Liver (tissue), 9 donors: ENCODE results near the gene PACSIN2. TPM values are rescaled to one million over a fixed set of nuclear protein-coding genes. Genes with fewer than 3 reads are reported as not detected.

Experiments used
- DNase-seq: peaks from one replicate; pipeline ENCODE4 v3.0.0-alpha.2; 2017; ENCODE audit warnings: low spot score
- H3K27ac ChIP-seq, 2 donors: one replicate each; pipeline ENCODE4 v1.7.0; 2013; ENCODE audit warnings: inconsistent platforms in 2 of 2, low read length in 2 of 2, control low read depth in 1 of 2, low read depth in 1 of 2, mild to moderate bottlenecking in 1 of 2
- H3K27me3 ChIP-seq, 4 donors: one replicate each; pipeline versions ENCODE4 v1.6.1 to v1.7.0; 2013; ENCODE audit warnings: low read length in 3 of 4, inconsistent platforms in 1 of 4, mild to moderate bottlenecking in 1 of 4, moderate library complexity in 1 of 4; ENCODE audit not compliant: control insufficient read depth in 4 of 4, insufficient read depth in 4 of 4
- H3K36me3 ChIP-seq, 4 donors: one replicate each; pipeline versions ENCODE4 v1.6.1 to v1.7.0; 2013; ENCODE audit warnings: low read length in 3 of 4, mild to moderate bottlenecking in 3 of 4, low read depth in 1 of 4, moderate library complexity in 1 of 4; ENCODE audit not compliant: control insufficient read depth in 4 of 4, insufficient read depth in 3 of 4
- H3K4me1 ChIP-seq, 4 donors: one replicate each; pipeline versions ENCODE4 v1.6.1 to v1.7.0; 2013; ENCODE audit warnings: low read length in 3 of 4, mild to moderate bottlenecking in 3 of 4, moderate library complexity in 1 of 4; ENCODE audit not compliant: control insufficient read depth in 4 of 4, insufficient read depth in 4 of 4
- H3K4me3 ChIP-seq, 3 donors: one replicate each; pipeline versions ENCODE4 v1.6.1 to v1.7.0; 2013; ENCODE audit warnings: low read length in 3 of 3, control low read depth in 1 of 3, low read depth in 1 of 3, mild to moderate bottlenecking in 1 of 3
- H3K9ac ChIP-seq, 2 donors: one replicate each; pipeline ENCODE4 v1.7.0; 2013; ENCODE audit warnings: low read length in 2 of 2, mild to moderate bottlenecking in 2 of 2, moderate library complexity in 2 of 2, control low read depth in 1 of 2, low read depth in 1 of 2
- H3K9me3 ChIP-seq, 4 donors: one replicate each; pipeline versions ENCODE4 v1.6.1 to v1.7.0; 2013; ENCODE audit warnings: low read length in 3 of 4; ENCODE audit not compliant: control insufficient read depth in 4 of 4
- CTCF ChIP-seq: fragments of 150-350 bp; IDR thresholded peaks from 2 replicates; pipeline ENCODE4 v1.5.1; 2017; ENCODE audit warnings: improper control_type of control experiment, low read depth, low read length; ENCODE audit not compliant: missing input control
- EGR1 ChIP-seq, 2 donors: IDR thresholded peaks; 2 replicates each; pipeline ENCODE4 v1.6.1; 2016 to 2018; ENCODE audit warnings: antibody characterized with exemption in 2 of 2, low read depth in 2 of 2
- FOXA1 ChIP-seq: IDR thresholded peaks from 2 replicates; pipeline ENCODE4 v1.6.1; 2016; ENCODE audit warnings: antibody characterized with exemption
- FOXA2 ChIP-seq: IDR thresholded peaks from 2 replicates; pipeline ENCODE4 v1.6.1; 2016; ENCODE audit warnings: antibody characterized with exemption
- GABPA ChIP-seq, 2 donors: IDR thresholded peaks in 1 of 2; conservative IDR thresholded peaks in 1 of 2; 2 replicates each; pipeline ENCODE4 v1.6.1; 2016; ENCODE audit warnings: antibody characterized with exemption in 2 of 2, mild to moderate bottlenecking in 1 of 2, moderate library complexity in 1 of 2
- HNF4A ChIP-seq, 2 donors: conservative IDR thresholded peaks; 2 replicates each; pipeline ENCODE4 v1.6.1; 2016; ENCODE audit warnings: antibody characterized with exemption in 2 of 2, mild to moderate bottlenecking in 2 of 2
- HNF4G ChIP-seq: IDR thresholded peaks from 2 replicates; pipeline ENCODE4 v1.6.1; 2016; ENCODE audit warnings: antibody characterized with exemption
- JUND ChIP-seq, 2 donors: IDR thresholded peaks; 2 replicates each; pipeline ENCODE4 v1.6.1; 2016; ENCODE audit warnings: antibody characterized with exemption in 2 of 2
- MAX ChIP-seq: IDR thresholded peaks from 2 replicates; pipeline ENCODE4 v1.6.1; 2016; ENCODE audit warnings: antibody characterized with exemption
- NR2F2 ChIP-seq: IDR thresholded peaks from 2 replicates; pipeline ENCODE4 v1.6.1; 2016; ENCODE audit warnings: antibody characterized with exemption
- RAD21 ChIP-seq, 2 donors: IDR thresholded peaks; 2 replicates each; pipeline ENCODE4 v1.6.1; 2016; ENCODE audit warnings: antibody characterized with exemption in 2 of 2, mild to moderate bottlenecking in 2 of 2
- REST ChIP-seq: IDR thresholded peaks from 2 replicates; pipeline ENCODE4 v1.6.1; 2016; ENCODE audit warnings: antibody characterized with exemption, mild to moderate bottlenecking
- RXRA ChIP-seq, 2 donors: IDR thresholded peaks; 2 replicates each; pipeline ENCODE4 v1.6.1; 2017 to 2018; ENCODE audit warnings: antibody characterized with exemption in 2 of 2, mild to moderate bottlenecking in 1 of 2
- SP1 ChIP-seq: IDR thresholded peaks from 2 replicates; pipeline ENCODE4 v1.6.1; 2018; ENCODE audit warnings: antibody characterized with exemption, mild to moderate bottlenecking
- TAF1 ChIP-seq: conservative IDR thresholded peaks from 2 replicates; pipeline ENCODE4 v1.6.1; 2016; ENCODE audit warnings: antibody characterized with exemption, mild to moderate bottlenecking
- YY1 ChIP-seq: IDR thresholded peaks from 2 replicates; pipeline ENCODE4 v1.6.1; 2016; ENCODE audit warnings: antibody characterized with exemption, mild to moderate bottlenecking
- ZBTB33 ChIP-seq: IDR thresholded peaks from 2 replicates; pipeline ENCODE4 v1.6.1; 2016; ENCODE audit warnings: antibody characterized with exemption
- WGBS: extraction: QIAGEN DNeasy Blood & Tissue Kit; methylation state at CpG from one replicate; pipeline ENCODE4 v1.1.7; 2013; 5-methylcytosine and 5-hydroxymethylcytosine counted together
- polyA plus RNA-seq, 2 donors: library from polyadenylated mRNA; stranded (reverse) in 1 of 2; unstranded in 1 of 2; fragments of 200-250 nt in 1 of 2; fragments of >200 nt in 1 of 2; fragmentation: Nextera tagmentation in 1 of 2; extraction: Ambion mirVana in 1 of 2; gene quantifications; one replicate each; pipeline versions ENCODE4 v1.2.1 to v1.2.3, GENCODE V29; 2013 to 2015
- total RNA-seq, 2 donors: library from RNA; depleted of rRNA; stranded (reverse); fragments of >200 nt; gene quantifications; one replicate each; pipeline ENCODE4 v1.2.3, GENCODE V29; 2014
- TF ChIP-seq, protein P1 (sequence below): IDR thresholded peaks from 2 replicates; pipeline ENCODE4 v1.6.1; 2016; ENCODE audit warnings: antibody characterized with exemption
- donor health status: healthy.
- donor health status: healthy.
- donor health status: healthy.
- donor health status: healthy.
- donor health status: healthy.

Gene PACSIN2
- total and polyA plus RNA-seq, 4 donors: 9.1 to 31.4 (median 17.0) TPM

DNA sequence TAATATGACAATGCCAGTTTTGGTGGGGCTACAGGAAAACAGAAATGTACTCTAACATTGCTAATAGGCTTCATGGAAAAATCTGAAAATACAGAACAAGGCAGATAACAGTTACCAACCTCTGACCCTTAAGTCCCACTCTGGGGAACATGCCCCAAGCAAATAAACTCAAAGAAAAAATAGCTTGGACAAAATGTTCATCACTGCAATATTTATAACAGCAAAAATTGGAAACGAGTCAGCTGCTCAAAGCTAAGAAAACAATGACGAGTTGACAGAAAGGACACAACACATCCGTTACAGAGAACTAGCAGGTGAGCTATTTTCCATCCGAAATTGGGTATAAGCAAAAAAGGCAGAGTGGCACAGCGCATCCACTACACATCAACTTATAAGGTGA, 70.5 kb downstream of the PACSIN2 start:
- no peak overlapping the region for H3K4me3 ChIP-seq
- no peak overlapping the region for H3K27ac ChIP-seq
- peak overlapping the region in 1 of 2 donors; percentile 32 for H3K9ac ChIP-seq
- H3K27me3 ChIP-seq: no peaks in the 10 kb centered on the region
- no peaks in the 10 kb centered on the region for H3K36me3 ChIP-seq
- 64% methylated on average over 5 of the region's 5 CpGs for WGBS
- no peak for DNase-seq
- H3K4me1 ChIP-seq: peaks cover 4 to 12% (median 6%) of the 10 kb centered on the region in 4 donors
- TF ChIP-seq NR2F2 (peak; percentile 87), SP1 (peak; percentile 47), ZBTB33 (no peak)
- no peaks in the 10 kb centered on the region for H3K9me3 ChIP-seq

DNA sequence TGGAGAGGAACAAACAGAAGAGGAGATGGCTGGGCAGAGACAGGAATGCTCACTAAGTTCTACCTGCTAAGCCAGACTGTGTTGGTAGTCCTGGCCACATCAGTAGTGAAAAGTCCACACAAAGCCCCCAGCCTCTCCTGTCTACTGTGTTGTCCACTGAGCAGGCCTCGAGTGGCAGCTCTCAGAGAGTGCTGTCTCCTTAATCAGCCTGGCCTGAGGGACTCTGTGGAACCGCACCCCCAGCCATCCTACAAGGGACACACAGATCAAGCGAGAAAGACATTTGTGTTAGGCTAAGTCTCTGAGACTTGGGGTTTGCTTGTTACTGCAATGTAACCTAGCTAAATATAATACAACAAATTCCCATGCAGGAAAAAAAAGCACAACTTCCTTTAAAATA, 71.0 kb downstream of the PACSIN2 start:
- DNase-seq: no peak

More for the DNA sequence above, 71.0 kb downstream of the PACSIN2 start:
- Histone ChIP-seq H3K9me3 (no peaks in the 10 kb centered on the region), H3K36me3 (no peaks in the 10 kb centered on the region), H3K27me3 (no peaks in the 10 kb centered on the region), H3K4me1 (peaks cover 4 to 12% (median 6%) of the 10 kb centered on the region in 4 donors), H3K4me3 (no peak overlapping the region), H3K9ac (peak overlapping the region in 1 of 2 donors; percentile 32), H3K27ac (peak overlapping the region in 1 of 2 donors; percentile 22)
- no peak for TF ChIP-seq TAF1
- no peak for TF ChIP-seq ZBTB33
- TF ChIP-seq MAX: no peak
- TF ChIP-seq, protein P1, sequence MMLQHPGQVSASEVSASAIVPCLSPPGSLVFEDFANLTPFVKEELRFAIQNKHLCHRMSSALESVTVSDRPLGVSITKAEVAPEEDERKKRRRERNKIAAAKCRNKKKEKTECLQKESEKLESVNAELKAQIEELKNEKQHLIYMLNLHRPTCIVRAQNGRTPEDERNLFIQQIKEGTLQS: no peak
- TF ChIP-seq RAD21 (IDR thresholded peaks at IDR 0.05): no peak
- TF ChIP-seq EGR1 (IDR thresholded peaks at IDR 0.05; ENCODE audit: low read depth in 2 of 2): no peak
- TF ChIP-seq SP1: no peak
- no peak for TF ChIP-seq FOXA1
- no peak for TF ChIP-seq CTCF
- TF ChIP-seq HNF4G: no peak
- no peak for TF ChIP-seq JUND (IDR thresholded peaks at IDR 0.05)
- TF ChIP-seq NR2F2: no peak
- no peak for TF ChIP-seq GABPA (IDR thresholded peaks at IDR 0.05 in 1 of 2, conservative IDR thresholded peaks at IDR 0.05 in 1 of 2)
- TF ChIP-seq YY1: no peak
- no peak for TF ChIP-seq HNF4A (conservative IDR thresholded peaks at IDR 0.05)
- no peak for TF ChIP-seq REST
- TF ChIP-seq RXRA (IDR thresholded peaks at IDR 0.05): no peak
- TF ChIP-seq FOXA2: no peak
- WGBS: 92% methylated on average over 3 of the region's 3 CpGs
